Measurements from ENCODE around the gene CMTM3. TPM values are rescaled to one million over a fixed set of nuclear protein-coding genes. Genes with fewer than 3 reads are reported as not detected.

Gene CMTM3
- total RNA-seq, 2 donors from 2014 or later = 15.6 to 26.2 TPM

GRCh38 chr16:66596986-66597848 lies 7.3 kb upstream of the CMTM3 start:
- no peaks in the 10 kb centered on the region for H3K36me3 ChIP-seq
- TF ChIP-seq CTCF (IDR thresholded peaks at IDR 0.05) = no peak
- H3K27me3 ChIP-seq = no peaks in the 10 kb centered on the region
- H3K27ac ChIP-seq = no peak overlapping the region
- H3K4me3 ChIP-seq = no peak overlapping the region
- DNase-seq (ENCODE audit: low spot score) = no peak
- no peaks in the 10 kb centered on the region for H3K9me3 ChIP-seq
- no peaks in the 10 kb centered on the region for H3K4me1 ChIP-seq

- H3K27ac ChIP-seq = no peak overlapping the region
- H3K27me3 ChIP-seq = no peaks in the 10 kb centered on the region
- H3K9me3 ChIP-seq = no peaks in the 10 kb centered on the region
- DNase-seq (ENCODE audit: low spot score) = no peak
- no peak for TF ChIP-seq CTCF (IDR thresholded peaks at IDR 0.05)
- no peaks in the 10 kb centered on the region for H3K4me1 ChIP-seq
- no peak overlapping the region for H3K4me3 ChIP-seq
- H3K36me3 ChIP-seq = no peaks in the 10 kb centered on the region
Measured at GRCh38 chr16:66598111-66598510, 6.4 kb upstream of the CMTM3 start.

- no peak for DNase-seq (ENCODE audit: low spot score)
- no peak for TF ChIP-seq CTCF (IDR thresholded peaks at IDR 0.05)
- no peaks in the 10 kb centered on the region for H3K9me3 ChIP-seq
- H3K4me1 ChIP-seq = peaks cover 0 to 11% of the 10 kb centered on the region in 2 donors
- H3K27me3 ChIP-seq = no peaks in the 10 kb centered on the region
- no peaks in the 10 kb centered on the region for H3K36me3 ChIP-seq
- H3K27ac ChIP-seq = no peak overlapping the region
- H3K4me3 ChIP-seq = no peak overlapping the region
Measured at GRCh38 chr16:66599726-66600125, 4.8 kb upstream of the CMTM3 start.

- DNase-seq (ENCODE audit: low spot score) = no peak
- TF ChIP-seq CTCF (IDR thresholded peaks at IDR 0.05) = no peak
- no peaks in the 10 kb centered on the region for H3K9me3 ChIP-seq
- H3K36me3 ChIP-seq = no peaks in the 10 kb centered on the region
- peaks cover 0 to 15% of the 10 kb centered on the region in 2 donors for H3K4me1 ChIP-seq
- no peak overlapping the region for H3K27ac ChIP-seq
- no peaks in the 10 kb centered on the region for H3K27me3 ChIP-seq
- H3K4me3 ChIP-seq = no peak overlapping the region
Measured at GRCh38 chr16:66600477-66600876, 4.0 kb upstream of the CMTM3 start.

GRCh38 chr16:66601471-66601870 lies 3.0 kb upstream of the CMTM3 start:
- Histone ChIP-seq H3K27me3 (no peaks in the 10 kb centered on the region), H3K27ac (no peak overlapping the region), H3K4me1 (peaks cover 0 to 24% of the 10 kb centered on the region in 2 donors), H3K9me3 (no peaks in the 10 kb centered on the region), H3K36me3 (no peaks in the 10 kb centered on the region), H3K4me3 (no peak overlapping the region)
- DNase-seq (ENCODE audit: low spot score) = no peak
- TF ChIP-seq CTCF (IDR thresholded peaks at IDR 0.05) = no peak

Measured in right atrium auricular region (tissue), 2 donors.